SK-N-SH treated with all-trans-retinoic acid at 6 μM for 48 hours (cell line): ENCODE data around the gene SAMD4B.
"Not testable (repeated sequence)": the region's sequence is repeated elsewhere in the genome, so short reads cannot be mapped to it uniquely, and the experiment has no call there.

Experiments used
- ATAC-seq: fragments of 200-7000 bp; cut with Tn5 transposase; 3 replicates; pipeline ENCODE4 v1.9.1; 2020; ENCODE audit warnings: mild to moderate bottlenecking, moderate library complexity
- ARNTL ChIP-seq: fragments of 450-650 bp; formaldehyde crosslinking; IDR thresholded peaks from 2 replicates; pipeline ENCODE4 v1.5.0; 2020; ENCODE audit warnings: low read depth, mild to moderate bottlenecking, moderate library complexity, borderline replicate concordance
- BACH2 ChIP-seq: fragments of 250-450 bp; sonication (Bioruptor Pico); IDR thresholded peaks from 2 replicates; pipeline ENCODE4 v1.9.0; 2021; ENCODE audit warnings: mild to moderate bottlenecking, borderline replicate concordance
- CSRNP3 ChIP-seq: fragments of 250-450 bp; sonication (Bioruptor Pico); IDR thresholded peaks from 2 replicates; pipeline ENCODE4 v1.5.1; 2021; ENCODE audit warnings: mild to moderate bottlenecking, moderate library complexity
- GLIS3 ChIP-seq: fragments of 250-450 bp; sonication (Bioruptor Pico); IDR thresholded peaks from 2 replicates; pipeline ENCODE4 v1.5.0; 2020; ENCODE audit warnings: mild to moderate bottlenecking, moderate library complexity
- OSR1 ChIP-seq: fragments of 250-450 bp; sonication (Bioruptor Pico); IDR thresholded peaks from 2 replicates; pipeline ENCODE4 v1.8.0; 2022; ENCODE audit warnings: moderate library complexity, mild to moderate bottlenecking, inconsistent platforms
- PPARA ChIP-seq: fragments of 250-450 bp; sonication (Bioruptor Pico); IDR thresholded peaks from 2 replicates; pipeline ENCODE4 v1.5.0; 2020; ENCODE audit warnings: mild to moderate bottlenecking, borderline replicate concordance
- RARB ChIP-seq: fragments of 250-450 bp; sonication (Bioruptor Pico); IDR thresholded peaks from 2 replicates; pipeline ENCODE4 v1.8.0; 2021; ENCODE audit warnings: mild to moderate bottlenecking, moderate library complexity
- SNAI2 ChIP-seq: fragments of 250-450 bp; sonication (Bioruptor Pico); IDR thresholded peaks from 2 replicates; pipeline ENCODE4 v1.5.0; 2020; ENCODE audit warnings: mild to moderate bottlenecking, moderate library complexity
- TCF4 ChIP-seq: fragments of 250-450 bp; sonication (Bioruptor Pico); IDR thresholded peaks from 2 replicates; pipeline ENCODE4 v1.8.0; 2021; ENCODE audit warnings: mild to moderate bottlenecking, moderate library complexity, borderline replicate concordance
- TSHZ2 ChIP-seq: fragments of 250-450 bp; sonication (Bioruptor Pico); IDR thresholded peaks from 2 replicates; pipeline ENCODE4 v1.5.0; 2020; ENCODE audit warnings: mild to moderate bottlenecking, moderate library complexity
- ZC3H10 ChIP-seq: fragments of 250-450 bp; sonication (Bioruptor Pico); IDR thresholded peaks from 2 replicates; pipeline ENCODE4 v1.5.1; 2021; ENCODE audit warnings: mild to moderate bottlenecking, moderate library complexity
- ZFP3 ChIP-seq: fragments of 250-450 bp; sonication (Bioruptor Pico); IDR thresholded peaks from 2 replicates; pipeline ENCODE4 v1.5.0; 2020; ENCODE audit warnings: mild to moderate bottlenecking, moderate library complexity
- ZFP30 ChIP-seq: fragments of 450-650 bp; formaldehyde crosslinking; IDR thresholded peaks from 2 replicates; pipeline ENCODE4 v1.5.0; 2022; ENCODE audit warnings: mild to moderate bottlenecking, moderate library complexity
- ZNF565 ChIP-seq: fragments of 450-650 bp; formaldehyde crosslinking; conservative IDR thresholded peaks from 2 replicates; pipeline ENCODE4 v1.5.0; 2020; ENCODE audit warnings: low read depth, mild to moderate bottlenecking, moderate library complexity
- ZNF70 ChIP-seq: fragments of 450-650 bp; formaldehyde crosslinking; IDR thresholded peaks from 2 replicates; pipeline ENCODE4 v1.5.0; 2020; ENCODE audit warnings: mild to moderate bottlenecking, moderate library complexity
- ZNF8 ChIP-seq: fragments of 450-650 bp; formaldehyde crosslinking; IDR thresholded peaks from 2 replicates; pipeline ENCODE4 v1.5.0; 2020; ENCODE audit warnings: mild to moderate bottlenecking, moderate library complexity
- TF ChIP-seq, protein P1 (sequence below): fragments of 250-450 bp; sonication (Bioruptor Pico); IDR thresholded peaks from 2 replicates; pipeline ENCODE4 v1.8.0; 2020; ENCODE audit warnings: mild to moderate bottlenecking, moderate library complexity, borderline replicate concordance
- TF ChIP-seq, protein P2 (sequence below): fragments of 250-450 bp; sonication (Bioruptor Pico); IDR thresholded peaks from 2 replicates; pipeline ENCODE4 v1.5.1; 2020; ENCODE audit warnings: low read depth, mild to moderate bottlenecking, moderate library complexity

SAMD4B gene

GRCh38 chr19:39328046-39328705, 14.0 kb upstream of the SAMD4B start:
- TF ChIP-seq ZNF70 (CRISPR knock-in tag), result no peak
- no peak for TF ChIP-seq ZFP30 (CRISPR knock-in tag)
- TF ChIP-seq CSRNP3 (CRISPR knock-in tag), result no peak
- TF ChIP-seq ZC3H10, result no peak
- TF ChIP-seq SNAI2 (CRISPR knock-in tag), result no peak
- no peak for TF ChIP-seq ZFP3 (CRISPR knock-in tag)
- no peak for TF ChIP-seq OSR1
- no peak for TF ChIP-seq TSHZ2
- TF ChIP-seq GLIS3 (CRISPR knock-in tag), result no peak
- TF ChIP-seq ZNF565 (CRISPR knock-in tag), result no peak
- no peak for TF ChIP-seq BACH2
- TF ChIP-seq, protein P1, sequence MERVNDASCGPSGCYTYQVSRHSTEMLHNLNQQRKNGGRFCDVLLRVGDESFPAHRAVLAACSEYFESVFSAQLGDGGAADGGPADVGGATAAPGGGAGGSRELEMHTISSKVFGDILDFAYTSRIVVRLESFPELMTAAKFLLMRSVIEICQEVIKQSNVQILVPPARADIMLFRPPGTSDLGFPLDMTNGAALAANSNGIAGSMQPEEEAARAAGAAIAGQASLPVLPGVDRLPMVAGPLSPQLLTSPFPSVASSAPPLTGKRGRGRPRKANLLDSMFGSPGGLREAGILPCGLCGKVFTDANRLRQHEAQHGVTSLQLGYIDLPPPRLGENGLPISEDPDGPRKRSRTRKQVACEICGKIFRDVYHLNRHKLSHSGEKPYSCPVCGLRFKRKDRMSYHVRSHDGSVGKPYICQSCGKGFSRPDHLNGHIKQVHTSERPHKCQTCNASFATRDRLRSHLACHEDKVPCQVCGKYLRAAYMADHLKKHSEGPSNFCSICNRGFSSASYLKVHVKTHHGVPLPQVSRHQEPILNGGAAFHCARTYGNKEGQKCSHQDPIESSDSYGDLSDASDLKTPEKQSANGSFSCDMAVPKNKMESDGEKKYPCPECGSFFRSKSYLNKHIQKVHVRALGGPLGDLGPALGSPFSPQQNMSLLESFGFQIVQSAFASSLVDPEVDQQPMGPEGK (CRISPR knock-in tag), result no peak
- TF ChIP-seq PPARA (CRISPR knock-in tag), result no peak
- TF ChIP-seq TCF4, result no peak
- no peak for TF ChIP-seq RARB (CRISPR knock-in tag)
- TF ChIP-seq, protein P2, sequence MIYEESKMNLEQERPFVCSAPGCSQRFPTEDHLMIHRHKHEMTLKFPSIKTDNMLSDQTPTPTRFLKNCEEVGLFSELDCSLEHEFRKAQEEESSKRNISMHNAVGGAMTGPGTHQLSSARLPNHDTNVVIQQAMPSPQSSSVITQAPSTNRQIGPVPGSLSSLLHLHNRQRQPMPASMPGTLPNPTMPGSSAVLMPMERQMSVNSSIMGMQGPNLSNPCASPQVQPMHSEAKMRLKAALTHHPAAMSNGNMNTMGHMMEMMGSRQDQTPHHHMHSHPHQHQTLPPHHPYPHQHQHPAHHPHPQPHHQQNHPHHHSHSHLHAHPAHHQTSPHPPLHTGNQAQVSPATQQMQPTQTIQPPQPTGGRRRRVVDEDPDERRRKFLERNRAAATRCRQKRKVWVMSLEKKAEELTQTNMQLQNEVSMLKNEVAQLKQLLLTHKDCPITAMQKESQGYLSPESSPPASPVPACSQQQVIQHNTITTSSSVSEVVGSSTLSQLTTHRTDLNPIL, result no peak
- ATAC-seq, result peak; percentile 89

DNA sequence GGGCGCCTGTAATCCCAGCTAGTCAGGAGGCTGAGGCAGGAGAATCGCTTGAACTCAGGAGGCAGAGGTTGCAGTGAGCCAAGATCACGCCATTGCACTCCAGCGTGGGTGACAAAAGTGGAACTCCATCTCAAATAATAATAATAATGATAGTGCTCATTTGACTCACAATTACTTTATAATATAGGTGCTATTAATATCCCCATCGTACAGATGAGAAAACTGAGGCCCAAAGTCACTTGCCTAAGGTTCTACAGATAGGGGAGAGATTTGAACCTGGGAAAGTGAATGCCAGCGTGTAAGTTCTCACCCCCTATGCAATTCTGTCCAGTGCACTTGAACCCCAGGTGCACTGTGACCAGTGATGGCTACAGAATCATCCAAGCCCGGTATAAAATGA, 12.3 kb upstream of the SAMD4B start:
- no peak for ATAC-seq
- TF ChIP-seq OSR1 (no peak), ZFP30 (CRISPR knock-in tag) (no peak), PPARA (CRISPR knock-in tag) (no peak), GLIS3 (CRISPR knock-in tag) (no peak), TCF4 (no peak), RARB (CRISPR knock-in tag) (no peak), ZNF70 (CRISPR knock-in tag) (no peak), ARNTL (CRISPR knock-in tag) (no peak), BACH2 (no peak)

DNA sequence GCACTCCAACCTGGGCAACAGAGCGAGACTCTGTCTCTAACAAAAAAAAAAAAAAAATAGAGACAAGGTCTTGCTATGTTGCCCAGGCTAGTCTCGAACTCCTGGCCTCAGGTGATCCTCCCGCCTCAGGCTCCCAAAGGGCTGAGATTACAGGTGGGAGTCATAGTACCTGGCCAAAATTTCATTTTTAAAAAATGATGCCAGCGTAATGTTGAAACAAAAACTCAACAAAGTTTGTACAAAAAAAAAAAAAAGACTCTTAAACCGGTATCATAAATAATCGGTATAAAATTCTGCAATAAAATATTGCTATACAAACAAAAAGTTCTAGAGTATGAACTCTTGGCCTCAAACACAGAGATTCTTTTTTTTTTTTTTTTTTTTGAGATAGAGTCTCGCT, 9.9 kb upstream of the SAMD4B start:
- TF ChIP-seq SNAI2 (CRISPR knock-in tag) (no peak), ZNF565 (CRISPR knock-in tag) (no peak), ZNF8 (CRISPR knock-in tag) (no peak)
- no peak for ATAC-seq

DNA sequence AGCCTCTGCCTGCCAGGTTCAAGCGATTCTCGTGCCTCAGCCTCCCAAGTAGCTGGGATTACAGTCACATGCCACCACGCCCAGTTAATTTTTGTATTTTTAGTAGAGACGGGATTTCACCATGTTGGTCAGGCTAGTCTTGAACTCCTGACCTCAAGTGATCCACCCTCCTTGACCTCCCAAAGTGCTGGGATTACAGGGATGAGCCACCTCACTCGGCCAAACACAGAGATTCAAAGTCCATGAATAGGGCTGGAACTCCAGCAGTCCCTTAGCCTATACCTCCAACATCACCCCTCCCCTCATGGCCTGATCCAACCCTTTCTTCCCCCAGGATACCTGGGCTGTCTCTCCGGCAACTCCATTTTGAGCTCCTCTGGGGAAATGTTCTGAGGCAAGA, 9.5 kb upstream of the SAMD4B start:
- ATAC-seq, result not testable (repeated sequence)

DNA sequence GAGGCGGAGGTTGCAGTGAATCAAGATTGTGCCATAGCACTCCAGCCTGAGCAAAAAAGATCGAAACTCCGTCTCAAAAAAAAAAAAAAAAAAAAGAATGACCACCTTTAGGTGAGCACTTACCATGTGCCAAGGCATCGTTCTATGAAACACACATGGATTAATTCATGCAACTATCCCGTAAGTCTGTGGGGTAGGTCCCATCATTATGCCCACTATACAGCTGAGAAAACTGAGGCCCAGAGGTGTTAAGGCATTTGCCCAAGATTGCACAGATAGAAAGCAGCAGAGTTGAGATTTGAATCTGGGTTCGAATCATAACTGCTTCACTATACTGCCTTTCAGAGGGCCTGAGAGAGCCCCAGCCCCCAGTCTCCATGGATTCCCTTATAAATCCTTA, 8.7 kb upstream of the SAMD4B start:
- no peak for TF ChIP-seq ZNF8 (CRISPR knock-in tag)
- ATAC-seq, result no peak
